Omental fat pad (tissue), 4 donors: ENCODE results near the gene RAVER2. TPM values are rescaled to one million over a fixed set of nuclear protein-coding genes. Genes with fewer than 3 reads are reported as not detected.
"Not testable (repeated sequence)": the region's sequence is repeated elsewhere in the genome, so short reads cannot be mapped to it uniquely, and the experiment has no call there.

Experiments
- ATAC-seq: fragments of 150-250 bp; one replicate; pipeline ENCODE4 v1.9.1; 2016; ENCODE audit warnings: mild to moderate bottlenecking, moderate library complexity; ENCODE audit not compliant: low FRiP score
- DNase-seq: peaks from one replicate; pipeline ENCODE4 v3.0.0-alpha.2; 2019; ENCODE audit warnings: low spot score
- total RNA-seq, 4 donors: library from RNA; depleted of rRNA; stranded (reverse); fragments of >200 nt; gene quantifications; one replicate each; pipeline ENCODE4 v1.1.0, GENCODE V29; 2016
- TF ChIP-seq, protein P1 (sequence below), 3 donors: fragments of 450-650 bp; IDR thresholded peaks; one replicate each; pipeline ENCODE4 v1.5.1; 2016 to 2017; ENCODE audit warnings: antibody characterized with exemption in 3 of 3, mild to moderate bottlenecking in 3 of 3, moderate library complexity in 2 of 3

RAVER2 gene
- total RNA-seq, 4 donors from 2014 or later = 6.6 to 14.3 (median 10.3) TPM

DNA sequence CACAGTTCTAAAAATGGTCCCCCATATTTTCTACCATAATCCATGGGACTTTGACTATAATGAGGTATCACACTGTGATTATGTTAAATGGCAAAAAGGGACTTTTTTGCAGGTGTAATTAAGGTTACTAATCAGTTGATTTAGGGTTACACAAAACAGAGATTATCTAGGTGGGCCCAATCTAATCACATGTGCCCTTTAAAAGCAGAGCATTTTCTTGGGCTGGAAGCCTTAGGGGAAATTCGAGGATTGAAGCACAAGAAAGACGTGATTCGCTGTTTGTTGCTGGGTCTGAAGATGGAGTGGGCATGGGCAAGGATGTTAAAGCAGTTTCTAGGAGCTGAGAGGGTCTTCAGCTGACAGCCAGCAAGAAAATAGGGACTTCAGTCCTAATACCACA is 13.4 kb downstream of the RAVER2 start:
- DNase-seq (no peak), ATAC-seq (no peak)
- TF ChIP-seq, protein P1, sequence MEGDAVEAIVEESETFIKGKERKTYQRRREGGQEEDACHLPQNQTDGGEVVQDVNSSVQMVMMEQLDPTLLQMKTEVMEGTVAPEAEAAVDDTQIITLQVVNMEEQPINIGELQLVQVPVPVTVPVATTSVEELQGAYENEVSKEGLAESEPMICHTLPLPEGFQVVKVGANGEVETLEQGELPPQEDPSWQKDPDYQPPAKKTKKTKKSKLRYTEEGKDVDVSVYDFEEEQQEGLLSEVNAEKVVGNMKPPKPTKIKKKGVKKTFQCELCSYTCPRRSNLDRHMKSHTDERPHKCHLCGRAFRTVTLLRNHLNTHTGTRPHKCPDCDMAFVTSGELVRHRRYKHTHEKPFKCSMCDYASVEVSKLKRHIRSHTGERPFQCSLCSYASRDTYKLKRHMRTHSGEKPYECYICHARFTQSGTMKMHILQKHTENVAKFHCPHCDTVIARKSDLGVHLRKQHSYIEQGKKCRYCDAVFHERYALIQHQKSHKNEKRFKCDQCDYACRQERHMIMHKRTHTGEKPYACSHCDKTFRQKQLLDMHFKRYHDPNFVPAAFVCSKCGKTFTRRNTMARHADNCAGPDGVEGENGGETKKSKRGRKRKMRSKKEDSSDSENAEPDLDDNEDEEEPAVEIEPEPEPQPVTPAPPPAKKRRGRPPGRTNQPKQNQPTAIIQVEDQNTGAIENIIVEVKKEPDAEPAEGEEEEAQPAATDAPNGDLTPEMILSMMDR (IDR thresholded peaks at IDR 0.05) = no peak

DNA sequence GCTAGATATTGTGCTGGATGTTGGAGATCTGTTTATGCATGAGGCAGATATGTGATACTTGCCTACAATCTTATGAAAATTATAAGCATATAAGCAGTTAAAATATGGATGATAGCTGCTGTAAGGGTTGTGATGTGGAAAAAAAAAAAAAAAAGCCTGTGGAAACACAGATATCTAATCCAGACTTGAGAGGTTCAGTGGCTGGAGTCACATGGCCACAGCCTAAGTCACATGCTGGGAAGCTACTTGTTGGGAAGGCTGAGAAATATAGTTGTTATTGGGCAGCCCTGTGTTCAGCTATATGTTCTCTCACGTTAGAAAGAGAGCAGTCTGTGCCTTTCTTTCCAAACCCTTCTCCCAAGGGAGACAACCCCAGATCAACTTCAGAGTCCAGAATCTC is 15.1 kb downstream of the RAVER2 start:
- ATAC-seq (no peak), DNase-seq (no peak)
- TF ChIP-seq, protein P1 (IDR thresholded peaks at IDR 0.05) = no peak

DNA sequence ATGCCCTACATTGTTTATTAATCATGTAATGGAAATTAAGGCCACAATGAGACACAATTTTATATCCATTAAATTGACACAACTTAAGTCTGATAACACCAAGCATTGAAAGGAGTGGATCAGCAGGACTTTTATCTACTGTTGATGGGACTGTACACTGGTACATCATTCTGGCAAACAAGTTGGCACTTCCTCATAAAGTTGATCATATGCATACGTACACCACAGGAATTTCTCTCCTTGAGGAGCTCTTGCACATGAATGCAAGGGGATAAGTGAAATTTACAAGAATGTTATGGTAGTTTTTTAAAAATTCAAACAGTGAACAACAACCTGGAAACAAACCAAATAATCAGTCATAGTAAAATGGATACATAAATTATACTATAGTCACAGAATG is 20.1 kb downstream of the RAVER2 start:
- no peak for ATAC-seq
- TF ChIP-seq, protein P1 (IDR thresholded peaks at IDR 0.05) = no peak

DNA sequence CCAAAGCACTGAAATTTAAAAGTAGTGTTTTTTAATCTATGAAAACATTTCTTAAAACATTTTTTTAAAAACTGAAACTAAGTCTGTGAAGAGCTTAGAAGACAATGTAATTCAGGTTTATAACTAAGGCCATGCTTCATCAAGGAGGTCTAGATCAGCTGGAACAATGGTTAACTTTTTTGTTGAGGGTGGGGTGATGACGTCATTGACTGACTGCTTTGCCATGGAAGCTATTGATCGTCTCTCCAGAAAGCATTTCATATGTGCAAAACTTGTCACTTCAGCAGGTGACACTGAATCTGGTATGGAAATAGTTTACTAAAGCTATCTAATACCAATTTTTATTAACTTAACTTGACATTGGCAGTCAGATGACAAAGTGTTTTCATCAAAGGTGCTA is 21.0 kb downstream of the RAVER2 start:
- no peak for DNase-seq
- TF ChIP-seq, protein P1 (IDR thresholded peaks at IDR 0.05) = no peak
- no peak for ATAC-seq

More for the DNA sequence above, 20.1 kb downstream of the RAVER2 start:
- DNase-seq = no peak

DNA sequence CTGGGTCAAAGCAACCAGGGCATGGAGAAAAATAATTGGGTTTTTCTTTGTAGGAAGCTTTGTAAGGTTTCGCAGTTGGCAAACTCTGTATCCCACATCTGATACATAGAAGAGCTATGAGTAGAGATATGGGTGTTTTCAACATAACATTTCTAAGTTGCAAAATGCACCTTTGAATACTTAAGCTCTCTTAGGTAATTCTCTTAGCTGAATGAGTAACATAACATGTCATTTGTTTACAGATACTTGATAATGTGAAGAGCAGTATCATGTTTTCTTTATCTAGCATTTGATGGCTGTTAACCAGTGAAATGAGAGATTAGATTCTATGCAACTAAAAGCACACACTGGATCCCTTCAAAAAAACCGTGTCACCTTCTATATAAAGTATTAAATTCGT is 21.6 kb downstream of the RAVER2 start:
- ATAC-seq (peak; percentile 64), DNase-seq (no peak)
- TF ChIP-seq, protein P1 (IDR thresholded peaks at IDR 0.05) = no peak

DNA sequence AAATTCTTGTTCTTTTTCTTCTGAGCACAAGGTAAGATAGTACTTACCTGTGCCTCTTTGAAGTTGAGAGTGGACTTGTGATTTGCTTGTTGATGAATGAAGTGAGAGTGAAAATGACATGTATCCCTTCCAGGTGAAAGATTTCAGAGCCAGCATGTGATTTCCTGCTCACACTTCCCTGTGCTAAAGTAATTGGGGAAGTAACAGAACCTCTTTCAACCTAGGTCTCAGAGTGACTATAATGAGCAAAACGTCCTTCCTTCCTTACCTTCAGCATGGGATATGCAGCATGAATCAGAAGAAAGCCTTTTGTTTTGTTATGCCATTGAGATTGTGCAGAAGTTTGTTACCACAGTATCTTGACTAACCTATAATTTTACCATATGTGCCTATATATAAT is 24.6 kb downstream of the RAVER2 start:
- DNase-seq (no peak), ATAC-seq (no peak)
- TF ChIP-seq, protein P1 (IDR thresholded peaks at IDR 0.05) = no peak

DNA sequence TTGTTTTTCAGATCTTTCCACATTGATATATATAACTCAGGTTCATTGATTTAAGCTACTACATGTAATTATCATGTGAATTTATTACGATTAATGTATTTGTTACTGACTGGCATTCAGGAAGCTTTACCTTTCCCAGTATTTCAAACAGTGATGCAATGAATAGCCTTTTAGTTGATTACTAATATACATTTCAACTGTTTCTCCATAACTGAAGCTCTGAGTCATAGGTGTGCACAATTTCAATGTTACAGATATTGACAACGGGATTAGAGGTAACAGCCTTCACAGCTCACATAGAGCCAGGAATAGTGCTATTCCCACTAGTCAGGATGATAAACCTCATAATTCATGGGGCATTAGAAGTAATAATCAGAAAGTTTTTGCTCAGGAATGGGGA is 25.1 kb downstream of the RAVER2 start:
- DNase-seq = no peak
- ATAC-seq = no peak
- TF ChIP-seq, protein P1 (IDR thresholded peaks at IDR 0.05) = no peak

DNA sequence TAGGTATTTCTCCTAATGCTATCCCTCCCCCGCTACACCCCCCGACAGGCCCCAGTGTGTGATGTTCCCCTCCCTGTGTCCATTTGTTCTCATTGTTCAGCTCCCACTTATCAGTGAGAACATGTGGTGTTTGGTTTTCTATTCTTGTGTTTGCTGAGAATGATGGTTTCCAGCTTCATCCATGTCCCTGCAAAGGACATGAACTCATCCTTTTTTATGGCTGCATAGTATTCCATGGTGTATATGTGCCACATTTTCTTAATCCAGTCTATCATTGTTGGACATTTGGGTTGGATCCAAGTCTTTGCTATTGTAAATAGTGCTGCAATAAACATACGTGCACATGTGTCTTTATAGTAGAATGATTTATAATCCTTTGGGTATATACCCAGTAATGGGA is 28.4 kb downstream of the RAVER2 start:
- DNase-seq, ATAC-seq: not testable (repeated sequence)
